Activated effector memory CD4-positive, alpha-beta T cell treated with Interleukin-2 at 50 U/mL for 16 hours (primary cell): ENCODE data around the gene FAM193A.
"Not testable (repeated sequence)": the region's sequence is repeated elsewhere in the genome, so short reads cannot be mapped to it uniquely, and the experiment has no call there.

Source experiments
- DNase-seq: peaks from one replicate; pipeline ENCODE4 v3.0.0-alpha.2; 2020

The FAM193A gene

DNA sequence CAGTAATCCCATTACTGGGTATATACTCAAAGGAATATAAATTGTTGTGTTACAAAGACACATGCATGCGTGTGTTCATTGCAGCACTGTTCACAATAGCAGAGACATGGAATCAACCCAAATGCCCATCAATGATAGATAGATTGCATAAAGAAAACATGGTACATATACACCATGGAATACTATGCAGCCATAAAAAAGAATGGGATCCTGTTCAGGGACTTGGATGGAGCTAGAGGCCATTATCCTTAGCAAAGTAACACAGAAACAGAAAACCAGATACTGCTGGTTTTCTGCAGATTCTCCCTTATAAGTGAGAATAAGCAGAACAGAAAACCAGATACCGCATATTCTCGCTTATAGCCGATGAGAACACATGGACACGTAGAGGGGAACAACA lies 43.5 kb downstream of the FAM193A start:
- DNase-seq = no peak

DNA sequence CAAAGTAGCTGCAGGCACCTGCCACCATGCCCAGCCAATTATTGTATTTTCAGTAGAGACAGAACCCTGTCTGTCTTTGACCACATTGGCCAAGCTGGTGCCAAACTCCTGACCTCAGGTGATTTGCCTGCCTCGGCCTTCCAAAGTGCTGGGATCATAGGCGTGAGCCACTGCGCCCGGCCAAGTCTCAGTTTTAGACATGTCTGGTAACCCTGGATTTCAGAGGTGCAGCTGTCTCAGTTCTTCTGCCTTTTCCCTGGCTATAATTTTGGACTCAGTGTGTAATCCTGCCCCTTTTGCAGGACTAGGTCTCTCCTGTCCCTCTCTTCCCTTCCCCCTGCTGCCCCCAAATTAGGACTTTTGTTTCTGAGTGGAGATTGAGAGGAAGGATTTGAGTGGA lies 46.6 kb downstream of the FAM193A start:
- DNase-seq = no peak

DNA sequence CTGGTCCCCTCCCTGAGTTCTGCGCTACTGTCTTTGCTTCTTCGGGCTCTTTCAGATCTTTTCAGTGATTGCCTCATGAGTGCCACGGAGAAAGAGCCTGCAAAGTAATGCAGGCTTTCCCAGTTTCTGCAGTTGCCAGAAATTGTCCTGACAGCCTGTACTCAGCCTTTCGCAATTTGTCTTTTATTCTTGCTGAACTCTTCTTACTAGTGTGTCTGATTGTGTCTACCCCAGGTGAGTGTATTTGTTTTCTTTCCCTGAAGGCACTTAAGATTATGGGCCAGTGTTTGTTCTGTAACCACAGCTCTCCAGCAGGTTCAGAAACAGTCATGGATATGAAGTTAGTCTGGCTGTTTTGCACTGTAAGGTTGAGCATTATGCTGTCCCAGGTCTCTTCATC lies 47.1 kb downstream of the FAM193A start:
- DNase-seq = no peak

DNA sequence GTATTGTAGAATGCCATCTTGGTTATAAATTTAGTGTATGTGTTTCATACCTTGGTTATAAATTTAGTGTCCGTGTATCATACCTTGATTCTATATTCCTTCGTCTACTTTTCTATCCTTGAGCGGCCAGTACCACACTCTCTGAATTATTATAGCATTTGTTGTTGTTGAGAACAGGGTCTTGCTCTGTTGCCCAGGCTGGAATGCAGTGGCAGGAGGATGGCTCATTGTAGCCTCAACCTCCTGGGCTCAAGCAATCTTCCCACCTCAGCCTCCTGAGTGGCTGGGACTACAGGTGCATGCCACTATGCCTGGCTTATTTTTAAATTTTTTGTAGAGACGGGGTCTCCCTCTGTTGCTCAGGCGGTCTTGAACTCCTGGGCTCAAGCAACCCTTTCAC lies 50.1 kb downstream of the FAM193A start:
- no peak for DNase-seq

DNA sequence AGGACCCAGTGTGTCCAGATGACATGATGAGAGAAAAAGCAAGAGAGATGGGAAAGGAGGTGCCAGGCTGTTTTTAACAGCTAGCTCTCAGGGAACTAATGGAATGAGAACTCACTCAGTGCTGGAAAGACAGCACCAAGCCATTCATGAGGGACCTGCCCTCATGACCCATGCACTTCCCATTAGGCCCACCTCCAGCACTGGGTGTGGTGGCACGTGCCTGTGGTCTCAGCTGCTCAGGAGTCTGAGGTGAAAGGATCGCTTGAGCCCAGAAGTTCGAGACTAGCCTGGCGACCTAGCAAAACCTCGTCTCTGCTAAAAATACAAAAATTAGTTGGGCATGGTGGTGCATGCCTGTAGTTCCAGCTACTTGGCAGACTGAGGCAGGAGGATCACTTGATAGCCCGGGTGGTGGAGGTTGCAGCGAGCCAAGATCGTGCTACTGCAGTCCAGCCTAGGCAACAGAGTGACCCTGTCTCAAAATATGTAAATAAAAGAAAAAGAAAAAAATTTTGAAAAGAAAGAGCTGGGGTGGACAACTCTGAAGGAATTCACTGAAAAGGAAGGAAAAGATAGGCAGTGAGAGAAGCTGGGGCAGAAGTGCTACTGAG lies 50.9 kb downstream of the FAM193A start:
- DNase-seq = no peak

DNA sequence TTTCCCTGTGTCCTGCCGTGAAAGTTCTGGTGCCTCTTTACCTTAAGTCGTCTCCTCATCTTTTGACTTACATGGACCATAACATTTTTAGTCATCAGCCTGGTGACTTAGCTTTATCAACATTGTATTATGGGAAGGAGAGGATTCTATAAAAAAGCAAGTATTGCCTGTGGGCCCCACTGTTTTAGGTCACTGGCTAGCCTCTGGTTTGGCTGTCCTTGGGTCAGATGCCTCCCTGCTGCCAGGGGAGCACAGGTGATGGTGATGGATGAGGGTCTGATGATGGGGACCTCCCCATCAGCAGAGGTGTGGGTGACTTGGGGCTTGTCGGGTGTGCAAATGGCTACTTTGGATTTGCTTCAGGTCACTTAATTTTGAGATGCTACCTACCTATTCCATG lies 51.8 kb downstream of the FAM193A start:
- no peak for DNase-seq

DNA sequence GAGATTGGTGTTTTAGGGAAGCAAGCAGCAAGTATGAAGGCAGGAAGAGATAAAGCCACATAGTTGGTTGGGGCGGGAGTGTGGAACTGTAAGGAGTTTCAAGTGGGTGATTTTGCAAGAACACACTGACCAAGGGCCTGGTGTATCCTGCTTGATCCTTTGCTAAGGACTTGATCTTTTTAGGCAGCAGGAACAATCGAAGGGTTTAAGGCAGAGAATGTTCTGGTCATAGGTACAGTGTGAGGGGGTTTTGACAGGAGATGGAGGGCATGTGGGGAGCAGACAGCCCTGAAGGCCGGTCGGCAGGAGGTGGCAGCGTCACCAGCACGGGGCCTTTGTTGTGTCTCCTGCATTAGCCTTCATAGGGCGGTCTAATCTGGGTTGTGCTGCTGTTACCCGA lies 54.7 kb downstream of the FAM193A start:
- DNase-seq = no peak

DNA sequence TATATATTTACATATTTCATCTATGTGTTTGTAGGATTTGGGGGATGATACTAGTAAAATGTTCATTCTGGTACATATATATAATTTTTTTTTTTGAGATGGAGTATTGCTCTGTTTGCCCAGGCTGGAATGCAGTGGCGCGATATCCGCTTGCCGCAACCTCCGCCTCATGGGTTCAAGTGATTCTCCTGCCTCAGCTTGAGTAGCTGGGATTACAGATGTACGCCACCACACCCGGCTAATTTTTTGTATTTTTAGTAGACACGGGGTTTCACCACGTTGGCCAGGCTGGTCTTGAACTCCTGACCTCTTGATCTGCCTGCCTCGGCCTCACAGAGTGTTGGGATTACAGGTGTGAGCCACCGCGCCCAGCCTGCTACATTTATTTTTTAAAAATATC lies 55.6 kb downstream of the FAM193A start:
- DNase-seq = not testable (repeated sequence)

DNA sequence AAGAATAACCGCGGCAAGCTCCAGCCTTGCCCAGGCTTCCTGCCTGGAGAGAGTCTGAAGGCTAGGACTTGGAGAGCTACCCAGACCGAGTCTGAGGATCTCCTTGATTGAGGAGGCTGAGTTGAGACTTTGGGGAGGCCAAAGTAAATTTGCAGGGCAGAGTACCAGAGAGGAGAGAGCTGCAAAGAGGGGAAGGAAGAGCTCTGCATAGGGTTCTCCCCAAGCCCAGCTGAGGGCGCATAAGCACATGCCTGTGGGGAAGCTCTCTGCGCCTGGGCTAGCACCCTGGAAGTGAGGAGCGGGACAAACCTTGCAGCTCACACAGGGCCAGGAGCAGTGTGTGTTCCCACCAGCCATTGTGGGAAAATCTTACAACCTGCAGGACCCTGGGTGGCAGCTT lies 56.1 kb downstream of the FAM193A start:
- DNase-seq = no peak

DNA sequence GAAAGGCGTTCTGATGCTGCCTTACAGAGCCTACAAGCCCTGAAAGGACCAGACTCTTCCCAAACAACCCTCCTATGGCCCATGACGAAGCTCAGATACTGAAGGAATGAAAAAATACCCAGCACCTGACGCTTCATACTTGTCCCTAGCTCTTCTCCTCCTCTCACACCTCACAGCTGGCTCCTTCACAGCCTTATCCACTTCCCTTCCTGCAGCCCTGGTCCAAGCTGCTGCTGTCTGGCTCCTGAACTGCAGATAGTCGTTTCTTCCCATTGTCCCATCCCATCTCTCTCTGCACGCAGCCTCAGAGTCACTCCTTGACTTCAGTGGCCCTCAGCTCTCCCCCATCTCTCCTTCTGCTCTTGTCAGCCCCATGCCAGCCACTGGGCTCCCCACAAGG lies 56.6 kb downstream of the FAM193A start:
- no peak for DNase-seq

DNA sequence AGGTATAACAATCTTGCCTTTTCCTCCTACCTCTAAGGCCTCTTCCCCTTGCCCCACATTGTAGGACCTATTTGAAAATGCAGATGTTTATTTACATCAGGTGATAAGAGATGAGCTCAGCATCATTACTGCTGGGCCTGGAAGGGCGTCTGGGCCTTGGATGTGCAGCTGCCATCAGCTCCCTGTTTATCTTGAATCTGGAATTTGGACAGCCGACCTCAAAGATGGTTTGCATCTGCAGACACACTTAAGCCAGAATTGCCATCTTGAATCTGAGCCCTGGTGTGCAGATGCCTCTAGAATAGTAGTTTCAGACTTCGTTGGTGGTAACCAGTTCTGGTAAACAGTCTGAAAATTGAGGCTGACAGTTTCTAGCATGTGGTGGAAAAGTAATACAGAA lies 59.0 kb downstream of the FAM193A start:
- DNase-seq = no peak

DNA sequence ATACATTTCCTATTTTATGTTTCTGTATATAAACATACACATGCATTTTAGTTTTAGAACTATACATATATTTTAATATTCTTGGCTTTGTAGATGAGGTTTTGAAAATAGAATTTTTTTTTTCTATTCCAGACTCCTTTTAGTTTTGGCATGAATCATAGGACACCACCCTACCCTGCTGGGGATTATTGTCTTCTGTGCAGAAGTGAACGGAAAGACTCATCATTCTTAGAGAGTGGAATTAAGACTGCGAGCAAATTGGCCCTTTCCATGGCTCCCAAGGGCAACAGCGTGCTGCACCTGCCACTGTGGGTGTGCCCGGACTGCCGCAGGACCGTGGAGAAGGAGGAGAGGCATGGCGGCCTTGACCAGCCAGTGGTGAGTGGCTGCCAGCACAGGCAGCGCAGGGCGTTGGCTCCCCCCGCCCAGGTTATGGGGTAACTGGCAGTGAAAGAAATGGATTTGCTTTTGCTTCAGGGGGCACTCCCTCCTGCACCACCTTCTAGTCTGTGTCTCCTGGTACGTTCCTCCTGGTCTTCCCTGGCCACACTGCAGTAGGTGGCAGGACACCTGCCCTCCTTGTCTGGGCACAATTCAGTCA lies 59.6 kb downstream of the FAM193A start:
- no peak for DNase-seq

DNA sequence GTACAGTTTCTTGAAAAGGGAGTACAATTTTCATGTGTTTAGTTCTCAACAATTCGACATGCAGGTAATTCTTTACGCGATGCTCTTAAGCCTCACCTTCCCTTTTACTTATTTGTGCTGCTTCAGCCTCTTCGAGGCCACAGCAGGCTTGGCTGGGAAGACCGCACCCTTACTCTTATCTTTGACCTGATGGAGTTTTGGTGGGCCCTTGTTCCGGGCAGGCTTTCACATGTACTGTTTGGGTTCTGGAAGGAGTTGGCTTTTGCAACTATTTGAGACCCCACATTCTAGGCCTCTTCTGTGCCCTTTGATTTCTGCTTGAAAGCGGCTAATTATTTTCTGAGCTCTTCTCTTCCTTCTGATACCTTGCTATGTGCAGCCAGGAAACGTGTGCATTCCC lies 60.2 kb downstream of the FAM193A start:
- no peak for DNase-seq

DNA sequence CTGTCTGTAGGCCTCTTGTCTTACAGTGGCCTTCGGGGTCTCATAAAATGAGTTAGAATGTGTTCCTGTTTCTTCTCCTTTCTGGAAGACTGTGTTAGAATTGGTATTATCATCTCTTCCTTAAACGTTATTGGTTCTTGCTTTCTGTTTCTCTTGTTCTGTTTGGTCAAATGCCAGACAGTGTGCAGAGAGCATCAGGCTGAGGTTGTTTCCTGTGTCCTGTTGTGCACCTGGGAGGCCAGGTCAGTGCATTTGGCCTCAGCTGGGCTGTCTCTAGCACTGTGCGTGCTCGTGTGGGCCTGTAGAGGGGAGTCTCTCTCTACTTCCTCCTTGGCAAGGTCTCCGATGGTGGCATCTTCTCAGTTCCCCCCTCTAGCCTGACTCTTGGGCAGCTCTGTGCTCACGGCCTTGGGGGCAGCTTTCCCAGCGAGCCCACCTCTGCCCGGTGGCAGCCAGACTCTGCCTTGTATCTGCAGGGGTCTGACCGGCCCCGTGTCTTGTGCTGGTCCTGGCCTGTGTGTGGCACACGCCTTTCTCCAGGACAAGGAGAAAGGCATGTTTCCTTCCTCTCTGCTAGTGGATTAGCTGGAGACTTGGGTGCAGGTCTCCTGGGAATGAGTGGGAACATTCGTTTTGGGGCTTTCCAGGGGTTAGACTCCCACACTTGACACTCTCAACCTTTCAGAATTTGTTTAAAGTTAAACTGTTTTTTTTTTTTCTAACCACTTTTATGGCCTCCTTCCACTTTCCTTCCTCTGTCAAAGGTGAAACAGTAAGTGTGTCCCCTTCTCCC lies 62.3 kb downstream of the FAM193A start:
- no peak for DNase-seq

DNA sequence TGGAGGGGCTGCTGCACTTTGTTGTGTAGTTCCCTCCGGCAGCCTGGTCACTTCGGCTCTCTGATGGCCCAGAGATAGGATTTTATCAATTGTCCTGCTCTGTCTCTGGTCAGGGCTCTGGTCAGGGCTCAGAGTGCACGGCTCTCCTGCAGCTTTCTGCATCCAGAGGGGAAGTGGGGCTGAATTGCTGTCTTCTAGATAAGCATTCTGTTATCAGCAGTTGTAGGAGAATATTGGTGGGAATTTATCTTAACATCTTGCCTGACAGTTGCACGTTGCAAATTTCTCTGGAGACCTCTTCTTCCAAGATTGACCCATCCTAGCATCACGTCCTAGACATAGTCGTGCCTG lies 62.8 kb downstream of the FAM193A start:
- no peak for DNase-seq

DNA sequence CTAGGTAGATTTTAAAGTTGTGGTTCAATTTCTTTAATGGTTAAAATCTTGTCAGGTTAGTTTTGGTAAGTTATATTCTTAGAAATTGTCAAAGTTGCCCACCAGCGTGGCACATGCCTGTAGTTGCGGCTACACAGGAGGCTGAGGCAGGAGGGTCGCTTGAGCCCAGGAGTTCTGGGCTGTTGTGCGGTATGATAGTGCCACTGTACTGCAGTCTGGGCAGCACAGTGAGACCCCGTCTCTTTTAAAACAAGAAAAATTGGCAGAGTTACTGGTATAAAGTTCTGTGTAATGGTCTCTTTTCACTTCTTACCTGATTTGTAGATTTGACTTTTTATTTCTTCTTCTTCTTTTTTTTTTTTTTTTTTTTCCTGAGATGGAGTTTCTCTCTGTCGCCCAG lies 64.4 kb downstream of the FAM193A start:
- DNase-seq = no peak

DNA sequence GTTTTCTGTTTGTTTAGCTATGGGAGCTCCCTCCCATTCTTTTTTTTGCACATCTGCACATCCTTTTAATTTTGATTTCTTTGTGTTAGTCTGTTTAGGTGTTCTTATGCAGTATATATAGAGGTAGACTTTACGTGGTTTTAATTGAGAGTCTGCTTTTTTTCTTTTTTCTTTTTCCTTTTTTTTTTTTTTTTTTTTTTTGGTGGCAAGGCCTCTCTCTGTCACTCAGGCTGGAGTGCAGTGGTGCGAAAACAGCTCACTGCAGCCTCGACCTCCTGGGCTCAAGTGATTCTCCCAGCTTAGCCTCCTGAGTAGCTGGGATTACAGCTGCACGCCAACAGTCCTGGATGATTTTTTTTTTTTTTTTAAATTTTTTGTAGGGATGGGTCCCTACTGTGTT lies 68.2 kb downstream of the FAM193A start:
- no peak for DNase-seq

DNA sequence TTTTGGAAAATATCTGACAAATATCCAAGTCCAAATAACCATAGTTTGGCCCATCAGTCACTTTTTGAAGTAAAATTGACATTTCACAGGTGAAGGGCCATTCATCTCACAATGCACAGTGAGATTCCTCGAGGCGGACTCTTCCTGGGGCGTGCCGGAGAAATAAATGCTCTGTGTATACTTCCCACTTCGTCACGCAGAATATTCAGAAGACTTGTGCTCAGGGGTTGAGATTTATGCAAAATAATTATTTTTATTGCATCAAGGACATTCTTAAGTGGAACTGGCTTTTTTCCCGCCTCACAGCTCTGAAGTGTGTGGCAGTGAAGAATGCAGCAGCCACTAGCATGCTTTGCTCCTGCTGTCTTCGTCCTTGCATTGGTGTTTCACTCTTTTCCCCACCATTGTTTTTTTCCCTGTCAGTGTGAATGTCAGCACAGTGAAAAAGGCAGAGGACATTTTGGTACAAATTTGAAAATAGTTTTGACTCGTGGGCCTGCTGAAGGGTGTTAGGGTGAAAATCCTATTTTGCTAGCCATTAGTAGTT lies 70.6 kb downstream of the FAM193A start:
- no peak for DNase-seq

DNA sequence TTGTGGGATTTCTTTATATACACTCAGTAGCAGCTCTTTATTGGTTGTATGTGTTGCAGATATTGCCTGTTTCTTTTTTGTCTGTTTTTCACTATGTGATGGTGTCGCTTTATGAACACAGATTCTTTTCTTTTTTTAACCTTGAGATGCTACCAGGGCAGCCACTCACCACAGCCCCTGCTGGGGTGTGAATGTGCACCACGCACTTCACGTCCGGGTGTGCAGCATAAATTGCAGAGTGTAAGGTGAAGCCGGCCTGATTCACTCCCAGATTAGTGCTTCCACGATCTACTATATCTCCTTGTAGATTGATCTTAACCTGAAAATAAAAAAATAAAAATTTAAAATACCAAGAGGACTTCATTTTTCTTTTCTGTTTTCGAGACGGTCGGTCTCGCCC lies 71.4 kb downstream of the FAM193A start:
- DNase-seq = no peak

DNA sequence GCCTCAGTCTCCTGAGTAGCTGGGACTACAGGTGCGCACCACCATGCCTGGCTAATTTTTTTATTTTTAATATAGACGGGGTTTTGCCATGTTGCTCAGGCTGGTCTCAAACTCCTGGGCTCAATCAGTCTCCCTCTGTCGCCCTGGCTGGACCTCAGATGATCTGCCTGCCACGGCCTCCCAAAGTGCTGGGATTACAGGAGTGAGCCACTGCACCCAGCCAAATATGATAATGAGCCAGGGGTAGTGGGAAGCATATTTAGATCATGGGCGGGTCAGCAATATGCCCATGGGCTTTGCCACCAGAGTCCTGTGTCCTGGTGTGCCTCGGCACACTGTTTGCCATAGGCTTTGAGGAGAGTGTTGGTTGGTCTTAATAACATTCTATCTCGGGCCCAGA lies 71.8 kb downstream of the FAM193A start:
- DNase-seq = no peak

DNA sequence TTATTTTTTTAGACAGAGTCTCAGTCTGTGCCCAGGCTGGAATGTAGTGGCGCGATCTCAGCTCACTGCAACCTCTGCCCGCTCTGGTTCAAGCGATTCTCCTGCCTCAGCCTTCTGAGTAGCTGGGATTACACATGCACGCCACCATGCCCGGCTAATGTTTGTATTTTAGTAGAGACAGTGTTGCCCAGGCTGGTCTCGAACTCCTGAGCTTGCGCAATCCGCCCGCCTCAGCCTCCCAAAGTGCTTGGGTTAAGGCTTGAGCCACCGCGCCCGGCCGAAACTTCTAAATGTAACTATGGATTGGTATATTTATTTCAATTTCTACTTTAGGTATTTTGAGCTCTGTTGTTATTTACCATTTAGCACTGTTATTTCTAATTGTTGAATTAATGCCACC lies 79.4 kb downstream of the FAM193A start:
- DNase-seq = no peak

DNA sequence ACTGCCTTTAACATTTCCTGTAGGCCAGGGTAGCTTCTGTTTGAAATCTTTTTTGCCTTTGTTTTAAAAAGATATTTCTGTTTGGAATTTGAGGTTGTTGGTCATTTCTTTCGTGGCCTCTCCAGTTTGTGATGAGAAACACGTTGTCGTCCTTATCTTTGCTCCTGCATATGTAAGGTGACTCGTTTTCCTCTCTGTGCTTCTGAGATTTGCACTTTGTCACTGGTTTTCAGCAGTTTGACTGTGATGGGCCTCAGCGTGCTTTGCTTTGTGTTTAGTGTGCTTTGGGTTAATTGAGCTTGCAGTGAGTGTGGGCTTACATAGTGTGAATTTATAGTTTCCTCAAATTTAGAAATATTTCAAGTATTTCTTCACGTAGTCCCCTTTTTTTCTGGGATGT lies 81.5 kb downstream of the FAM193A start:
- DNase-seq = no peak

DNA sequence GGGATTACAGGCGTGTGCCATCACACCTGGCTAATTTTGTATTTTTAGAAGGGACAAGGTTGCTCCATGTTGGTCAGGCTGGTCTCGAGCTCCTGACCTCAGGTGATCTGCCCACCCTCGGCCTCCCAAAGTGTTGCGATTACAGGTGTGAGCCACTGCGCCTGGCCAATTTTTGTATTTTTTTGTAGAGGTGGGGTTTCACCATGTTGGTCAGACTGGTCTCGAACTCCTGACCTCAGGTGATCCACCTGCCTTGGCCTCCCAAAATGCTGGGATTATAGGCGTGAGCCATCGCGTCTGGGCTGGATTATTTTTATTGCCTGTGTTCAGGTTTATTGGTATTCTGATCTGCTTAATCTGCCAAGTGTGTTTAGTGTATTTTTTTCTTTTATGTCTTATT lies 82.3 kb downstream of the FAM193A start:
- not testable (repeated sequence) for DNase-seq

DNA sequence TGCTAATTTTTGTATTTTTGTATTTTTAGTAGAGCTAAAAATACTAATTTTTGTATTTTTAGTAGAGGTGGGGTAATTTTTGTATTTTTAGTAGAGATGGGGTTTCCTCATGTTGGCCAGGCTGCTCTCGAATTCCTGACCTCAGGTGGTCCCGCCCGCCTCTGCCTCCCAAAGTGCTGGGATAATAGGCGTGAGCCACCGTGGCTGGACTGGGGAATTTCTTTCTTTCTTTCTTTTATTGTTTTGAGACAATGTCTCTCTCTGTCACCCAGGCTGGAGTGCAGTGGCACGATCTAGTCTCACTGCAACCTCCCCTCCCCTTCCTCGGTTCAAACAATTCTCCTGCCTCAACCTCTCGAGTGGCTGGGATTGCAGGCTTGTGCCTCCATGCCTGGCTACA lies 83.0 kb downstream of the FAM193A start:
- DNase-seq = no peak
